HG03469 (cell line): ENCODE data around the gene NUDT1.
"Not testable (repeated sequence)": the region's sequence is repeated elsewhere in the genome, so short reads cannot be mapped to it uniquely, and the experiment has no call there.

Experiments
- ATAC-seq: cut with Tn5 transposase; IDR thresholded peaks from one replicate; pipeline ENCODE4 v1.9.1; 2021; ENCODE audit warnings: mild to moderate bottlenecking, moderate library complexity, moderate number of reproducible peaks; ENCODE audit not compliant: unreplicated experiment

NUDT1 gene

GRCh38 chr7:2264158-2264557 is 22.1 kb downstream of the NUDT1 start:
- no peak for ATAC-seq

- ATAC-seq = no peak
Measured at GRCh38 chr7:2266911-2267310, 24.9 kb downstream of the NUDT1 start.

GRCh38 chr7:2269089-2269990 is 27.3 kb downstream of the NUDT1 start:
- ATAC-seq = not testable (repeated sequence)

- no peak for ATAC-seq
Measured at GRCh38 chr7:2269991-2270460, 28.0 kb downstream of the NUDT1 start.

GRCh38 chr7:2270495-2270894 is 28.5 kb downstream of the NUDT1 start:
- ATAC-seq = no peak

GRCh38 chr7:2271273-2272026 is 29.4 kb downstream of the NUDT1 start:
- ATAC-seq = no peak

GRCh38 chr7:2272031-2272430 is 30.0 kb downstream of the NUDT1 start:
- no peak for ATAC-seq

- ATAC-seq = no peak
Measured at GRCh38 chr7:2273866-2274265, 31.8 kb downstream of the NUDT1 start.

- no peak for ATAC-seq
Measured at GRCh38 chr7:2274666-2275065, 32.6 kb downstream of the NUDT1 start.

GRCh38 chr7:2275101-2275500 is 33.1 kb downstream of the NUDT1 start:
- no peak for ATAC-seq

GRCh38 chr7:2276107-2276506 is 34.1 kb downstream of the NUDT1 start:
- ATAC-seq = no peak

GRCh38 chr7:2278026-2278425 is 36.0 kb downstream of the NUDT1 start:
- no peak for ATAC-seq

GRCh38 chr7:2279896-2280295 is 37.9 kb downstream of the NUDT1 start:
- no peak for ATAC-seq

- no peak for ATAC-seq
Measured at GRCh38 chr7:2280424-2280823, 38.4 kb downstream of the NUDT1 start.

- no peak for ATAC-seq
Measured at GRCh38 chr7:2281541-2281940, 39.5 kb downstream of the NUDT1 start.

- no peak for ATAC-seq
Measured at GRCh38 chr7:2282185-2282751, 40.2 kb downstream of the NUDT1 start.

- ATAC-seq = no peak
Measured at GRCh38 chr7:2283074-2283473, 41.0 kb downstream of the NUDT1 start.

GRCh38 chr7:2287745-2288144 is 45.7 kb downstream of the NUDT1 start:
- ATAC-seq = no peak

- ATAC-seq = peak; percentile 44
Measured at GRCh38 chr7:2288503-2288902, 46.5 kb downstream of the NUDT1 start.

- ATAC-seq = no peak
Measured at GRCh38 chr7:2289111-2289586, 47.1 kb downstream of the NUDT1 start.

GRCh38 chr7:2289621-2290020 is 47.6 kb downstream of the NUDT1 start:
- ATAC-seq = no peak
